Activated CD8-positive, alpha-beta memory T cell treated with anti-CD3 and anti-CD28 coated beads, Interleukin-2, amount 50 U/mL, for 1 hour (primary cell): ENCODE results near the gene ZNF581.

Experiments used
- DNase-seq: peaks from one replicate; pipeline ENCODE4 v3.0.0-alpha.2; 2020; ENCODE audit errors: extremely low read depth

The ZNF581 gene

DNA sequence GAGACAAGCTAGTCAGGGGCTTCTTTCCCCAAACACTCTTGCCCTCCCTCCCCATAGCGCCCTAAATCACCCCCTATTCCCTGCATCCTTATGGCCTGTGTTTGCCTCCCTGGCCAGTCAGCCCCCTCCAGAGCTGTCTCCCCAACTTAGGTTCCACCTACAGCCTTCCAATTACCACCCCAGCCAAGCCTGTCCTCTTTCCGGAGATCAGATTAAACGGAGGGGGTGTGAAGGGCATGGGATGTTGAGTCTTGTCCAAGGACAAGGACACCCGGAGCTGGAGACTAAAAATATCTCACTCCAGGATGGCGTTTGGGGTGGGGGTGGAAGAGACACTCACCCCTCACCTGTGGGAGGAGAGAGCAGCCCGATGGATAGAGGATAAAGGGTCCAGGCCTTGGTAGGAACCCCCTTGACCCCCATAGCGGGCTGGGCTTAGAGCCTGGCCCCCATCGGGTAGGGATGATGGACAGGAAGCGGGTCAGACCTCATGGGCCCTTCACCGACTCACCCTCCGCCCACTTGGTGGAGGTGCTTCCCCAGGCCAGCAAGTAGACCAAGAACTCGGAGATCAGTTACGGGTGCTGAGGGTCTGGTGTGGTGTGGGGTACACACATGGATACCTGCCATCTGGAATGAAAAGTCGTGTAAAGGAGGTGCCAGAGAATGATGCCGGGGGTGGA is 32.0 kb upstream of the ZNF581 start:
- DNase-seq, result no peak

DNA sequence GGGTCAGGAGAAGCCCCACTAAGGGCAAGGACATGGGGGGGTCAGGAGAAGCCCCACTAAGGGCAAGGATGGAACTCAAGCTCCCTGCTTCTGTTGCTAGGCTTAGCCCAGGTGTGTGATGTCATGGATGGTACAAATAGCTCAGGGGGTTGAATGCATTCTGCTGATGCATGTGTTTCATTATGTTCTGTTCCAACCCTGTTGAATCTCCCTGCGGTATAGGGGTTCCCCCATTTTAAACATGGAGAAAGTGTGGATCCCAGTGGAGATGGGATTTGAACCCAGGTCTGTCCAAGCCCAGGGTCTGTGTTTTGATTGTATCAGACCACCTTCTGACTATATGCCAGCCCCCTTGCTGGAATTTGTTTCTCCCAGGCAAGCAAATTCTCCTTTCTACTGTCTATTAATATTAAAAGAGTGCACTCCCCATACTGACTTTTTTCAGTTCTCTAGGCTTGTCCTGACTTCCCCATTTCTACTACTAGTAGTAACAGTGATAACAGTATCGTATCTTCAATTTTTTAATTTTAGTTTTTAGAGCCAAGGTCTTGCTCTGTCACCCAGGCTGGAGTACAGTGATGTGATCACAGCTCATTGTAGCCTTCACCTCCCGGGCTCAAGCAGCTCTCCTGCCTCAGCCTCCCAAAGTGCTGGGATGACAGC is 31.3 kb upstream of the ZNF581 start:
- DNase-seq, result no peak

DNA sequence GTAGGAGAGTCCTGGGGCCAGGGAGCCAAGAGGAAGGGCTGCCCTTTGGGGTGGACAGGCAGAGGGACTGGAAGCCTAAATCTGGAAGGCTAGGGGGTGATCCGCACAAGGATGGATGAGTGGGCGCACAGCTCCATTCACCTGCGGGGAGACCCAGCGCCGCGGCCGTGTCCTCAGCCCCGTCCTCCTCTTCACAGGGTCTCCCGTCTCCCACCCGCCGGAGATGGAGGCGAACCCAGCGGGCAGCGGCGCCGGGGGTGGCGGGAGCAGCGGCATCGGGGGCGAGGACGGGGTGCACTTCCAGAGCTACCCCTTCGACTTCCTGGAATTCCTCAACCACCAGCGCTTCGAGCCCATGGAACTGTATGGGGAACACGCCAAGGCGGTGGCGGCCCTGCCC is 30.1 kb upstream of the ZNF581 start:
- no peak for DNase-seq

DNA sequence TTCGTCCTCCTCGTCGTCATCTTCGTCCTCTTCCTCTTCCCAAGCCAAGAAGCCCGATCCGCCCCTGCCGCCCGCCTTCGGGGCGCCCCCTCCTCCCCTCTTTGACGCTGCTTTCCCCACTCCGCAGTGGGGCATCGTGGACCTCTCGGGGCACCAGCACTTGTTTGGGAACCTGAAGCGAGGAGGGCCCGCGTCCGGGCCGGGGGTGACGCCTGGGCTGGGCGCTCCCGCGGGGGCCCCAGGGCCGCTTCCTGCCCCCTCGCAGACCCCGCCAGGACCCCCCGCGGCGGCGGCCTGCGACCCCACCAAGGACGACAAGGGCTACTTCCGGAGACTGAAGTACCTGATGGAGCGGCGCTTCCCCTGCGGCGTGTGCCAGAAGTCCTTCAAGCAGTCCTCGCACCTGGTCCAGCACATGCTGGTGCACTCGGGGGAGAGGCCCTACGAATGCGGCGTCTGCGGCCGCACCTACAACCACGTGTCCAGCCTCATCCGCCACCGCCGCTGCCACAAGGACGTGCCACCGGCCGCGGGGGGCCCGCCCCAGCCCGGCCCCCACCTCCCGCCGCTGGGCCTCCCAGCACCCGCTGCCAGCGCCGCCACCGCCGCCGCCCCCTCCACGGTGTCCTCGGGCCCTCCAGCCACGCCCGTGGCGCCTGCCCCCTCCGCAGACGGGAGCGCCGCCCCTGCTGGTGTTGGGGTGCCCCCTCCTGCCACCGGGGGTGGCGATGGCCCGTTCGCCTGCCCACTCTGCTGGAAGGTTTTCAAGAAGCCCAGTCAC is 29.3 kb upstream of the ZNF581 start:
- no peak for DNase-seq

DNA sequence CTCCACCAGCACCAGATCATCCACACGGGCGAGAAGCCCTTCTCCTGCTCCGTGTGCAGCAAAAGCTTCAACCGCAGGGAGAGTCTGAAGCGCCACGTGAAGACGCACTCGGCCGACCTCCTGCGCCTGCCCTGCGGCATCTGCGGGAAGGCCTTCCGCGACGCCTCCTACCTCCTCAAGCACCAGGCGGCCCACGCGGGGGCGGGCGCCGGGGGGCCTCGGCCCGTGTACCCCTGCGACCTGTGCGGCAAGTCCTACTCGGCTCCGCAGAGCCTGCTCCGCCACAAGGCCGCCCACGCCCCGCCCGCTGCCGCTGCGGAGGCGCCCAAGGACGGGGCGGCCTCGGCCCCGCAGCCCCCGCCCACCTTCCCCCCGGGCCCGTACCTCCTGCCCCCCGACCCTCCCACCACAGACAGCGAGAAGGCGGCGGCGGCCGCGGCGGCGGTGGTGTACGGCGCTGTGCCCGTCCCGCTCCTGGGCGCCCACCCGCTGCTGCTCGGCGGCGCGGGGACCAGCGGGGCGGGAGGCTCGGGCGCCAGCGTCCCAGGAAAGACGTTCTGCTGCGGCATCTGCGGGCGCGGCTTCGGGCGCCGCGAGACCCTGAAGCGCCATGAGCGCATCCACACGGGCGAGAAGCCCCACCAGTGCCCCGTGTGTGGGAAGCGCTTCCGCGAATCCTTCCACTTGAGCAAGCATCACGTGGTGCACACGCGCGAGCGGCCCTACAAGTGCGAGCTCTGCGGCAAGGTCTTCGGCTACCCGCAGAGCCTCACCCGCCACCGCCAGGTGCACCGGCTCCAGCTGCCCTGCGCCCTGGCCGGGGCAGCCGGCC is 28.5 kb upstream of the ZNF581 start:
- no peak for DNase-seq

DNA sequence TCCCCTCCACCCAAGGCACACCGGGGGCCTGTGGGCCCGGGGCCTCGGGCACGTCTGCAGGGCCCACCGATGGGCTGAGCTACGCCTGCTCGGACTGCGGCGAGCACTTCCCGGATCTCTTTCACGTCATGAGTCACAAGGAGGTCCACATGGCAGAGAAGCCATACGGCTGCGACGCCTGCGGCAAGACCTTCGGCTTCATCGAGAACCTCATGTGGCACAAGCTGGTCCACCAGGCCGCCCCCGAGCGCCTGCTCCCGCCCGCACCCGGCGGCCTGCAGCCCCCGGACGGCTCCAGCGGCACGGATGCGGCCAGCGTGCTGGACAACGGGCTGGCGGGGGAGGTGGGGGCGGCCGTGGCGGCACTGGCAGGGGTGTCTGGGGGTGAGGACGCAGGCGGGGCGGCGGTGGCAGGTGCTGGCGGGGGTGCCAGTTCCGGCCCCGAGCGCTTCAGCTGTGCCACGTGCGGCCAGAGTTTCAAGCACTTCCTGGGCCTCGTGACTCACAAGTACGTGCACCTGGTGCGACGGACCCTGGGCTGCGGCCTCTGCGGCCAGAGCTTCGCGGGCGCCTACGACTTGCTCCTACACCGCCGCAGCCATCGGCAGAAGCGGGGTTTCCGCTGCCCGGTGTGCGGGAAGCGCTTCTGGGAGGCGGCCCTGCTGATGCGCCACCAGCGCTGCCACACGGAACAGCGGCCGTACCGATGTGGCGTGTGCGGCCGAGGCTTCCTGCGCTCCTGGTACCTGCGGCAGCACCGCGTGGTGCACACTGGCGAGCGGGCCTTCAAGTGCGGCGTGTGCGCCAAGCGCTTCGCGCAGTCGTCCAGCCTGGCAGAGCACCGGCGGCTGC is 27.7 kb upstream of the ZNF581 start:
- DNase-seq, result no peak

DNA sequence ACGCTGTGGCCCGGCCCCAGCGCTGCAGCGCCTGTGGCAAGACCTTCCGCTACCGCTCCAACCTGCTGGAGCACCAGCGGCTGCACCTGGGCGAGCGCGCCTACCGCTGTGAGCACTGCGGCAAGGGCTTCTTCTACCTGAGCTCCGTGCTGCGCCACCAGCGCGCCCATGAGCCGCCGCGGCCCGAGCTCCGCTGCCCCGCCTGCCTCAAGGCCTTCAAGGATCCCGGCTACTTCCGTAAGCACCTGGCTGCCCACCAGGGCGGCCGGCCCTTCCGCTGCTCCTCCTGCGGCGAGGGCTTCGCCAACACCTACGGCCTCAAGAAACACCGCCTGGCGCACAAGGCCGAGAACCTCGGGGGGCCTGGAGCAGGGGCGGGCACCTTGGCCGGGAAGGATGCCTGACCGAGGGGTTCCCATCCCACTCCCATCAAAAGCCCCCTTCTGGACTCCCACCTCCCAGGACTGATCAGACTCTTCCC is 27.0 kb upstream of the ZNF581 start:
- no peak for DNase-seq

DNA sequence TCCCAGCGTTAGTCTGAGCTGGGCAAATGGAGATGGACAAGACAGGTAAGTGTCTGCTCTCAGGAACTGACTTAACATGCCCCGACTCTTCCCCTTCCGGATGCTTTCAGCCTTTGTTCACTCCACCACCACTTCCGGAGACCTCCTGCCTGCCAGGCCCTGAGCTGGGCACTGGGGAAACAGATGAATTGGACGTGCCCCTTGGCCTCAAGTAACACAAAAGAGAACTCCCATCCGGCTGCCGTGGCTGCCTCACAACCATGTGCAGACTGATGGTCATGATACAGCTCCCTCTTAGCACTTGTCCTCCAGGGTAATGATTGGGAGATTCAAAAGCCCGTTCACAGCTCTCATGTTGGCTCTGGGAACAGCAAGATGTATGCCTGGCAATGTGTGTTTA is 26.0 kb upstream of the ZNF581 start:
- no peak for DNase-seq

DNA sequence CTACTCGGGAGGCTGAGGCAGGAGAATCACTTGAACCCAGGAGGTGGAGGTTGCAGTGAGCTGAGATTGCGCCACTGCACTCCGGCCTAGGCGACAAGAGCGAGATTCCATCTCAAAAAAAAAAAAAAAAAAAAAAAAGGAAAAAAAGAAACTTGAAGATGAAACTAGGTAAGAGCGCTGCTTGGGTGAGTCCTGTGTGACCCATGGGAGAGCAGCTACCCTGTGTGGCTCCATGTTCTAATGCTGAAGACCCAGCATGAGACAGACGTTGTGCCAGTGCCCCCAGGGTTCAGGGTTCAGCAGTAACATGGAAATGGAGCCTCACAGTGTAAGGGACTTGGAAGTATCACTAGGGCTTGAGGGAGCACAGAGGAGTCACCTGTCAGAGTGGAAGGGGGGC is 25.0 kb upstream of the ZNF581 start:
- DNase-seq, result no peak

DNA sequence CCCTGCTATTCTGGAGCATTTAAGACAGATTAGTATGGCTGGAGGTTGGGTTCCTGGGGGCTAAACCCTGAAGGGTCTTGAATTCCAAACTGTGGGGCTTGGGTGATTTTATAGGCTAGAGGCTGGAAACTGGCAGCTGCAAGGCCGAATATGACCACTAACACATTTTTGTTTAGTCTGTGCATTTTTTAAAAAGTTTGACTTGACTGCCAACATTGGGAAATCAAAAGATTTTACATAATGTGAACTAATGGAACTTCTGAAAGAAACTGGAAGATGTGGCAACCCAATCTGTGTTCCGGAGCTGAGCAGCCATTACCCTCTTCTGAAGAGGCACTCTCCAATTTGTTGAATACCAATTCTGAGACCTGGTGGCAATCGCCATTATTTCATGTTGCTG is 24.2 kb upstream of the ZNF581 start:
- no peak for DNase-seq

DNA sequence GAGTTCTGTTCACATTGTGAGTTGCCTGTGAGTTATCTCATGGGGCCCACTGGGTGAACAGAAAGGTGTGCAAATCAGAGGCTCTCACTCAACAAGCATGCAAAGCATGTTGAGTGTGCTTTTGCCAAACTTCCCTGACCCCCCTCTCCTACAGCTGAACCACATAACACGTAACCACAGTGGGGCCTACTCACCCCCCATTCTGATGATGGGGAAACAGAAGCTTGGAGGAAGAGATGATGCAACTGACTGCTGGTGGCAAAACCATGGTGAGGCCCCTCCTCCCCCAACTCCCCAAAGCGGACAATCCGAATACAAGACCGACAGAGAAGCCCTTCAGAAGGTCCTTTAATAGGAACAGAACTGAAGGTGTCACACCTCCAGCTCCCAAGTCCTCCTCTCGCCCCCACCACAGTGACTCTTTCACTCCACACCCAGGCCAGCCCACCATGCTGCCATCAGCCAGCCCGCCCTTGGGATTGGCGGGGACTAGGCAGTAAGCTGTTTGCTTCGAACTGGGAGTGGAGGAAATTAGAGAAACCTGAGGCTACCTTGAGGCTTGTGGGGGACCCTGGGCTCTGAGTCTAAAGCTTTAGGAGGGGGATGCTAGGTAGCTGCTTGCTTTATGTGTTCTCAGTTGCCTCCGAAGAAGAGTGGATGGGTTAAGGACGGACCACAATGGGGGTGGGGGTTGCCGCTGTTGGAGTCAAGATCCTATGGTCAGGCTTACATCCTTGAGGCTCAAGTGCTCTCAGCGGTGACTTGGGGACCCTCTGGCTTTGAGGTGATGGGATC is 22.8 kb upstream of the ZNF581 start:
- DNase-seq, result no peak

DNA sequence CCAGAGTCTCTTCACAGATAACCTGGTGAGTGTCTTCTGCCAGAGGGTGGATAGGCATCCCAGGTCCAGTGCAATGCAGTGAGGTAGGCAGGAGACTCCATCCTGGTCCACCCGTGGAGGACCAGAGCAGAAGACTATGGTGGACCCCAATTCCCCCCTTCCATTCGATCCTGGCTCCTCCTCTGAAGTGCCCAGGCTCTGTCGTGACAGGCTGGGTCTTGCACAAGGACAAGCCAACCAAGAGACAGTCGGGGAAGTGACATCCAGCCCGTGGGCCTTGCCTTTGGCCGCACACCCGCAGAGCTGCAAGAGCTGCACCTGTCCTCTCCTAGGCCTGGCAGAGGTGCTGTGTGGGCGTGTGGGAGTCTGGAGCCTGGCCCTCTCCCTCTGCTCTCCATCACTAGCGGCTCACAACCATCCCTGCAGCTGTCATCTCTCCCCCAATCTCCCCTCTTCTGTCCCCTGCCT is 22.2 kb upstream of the ZNF581 start:
- no peak for DNase-seq

DNA sequence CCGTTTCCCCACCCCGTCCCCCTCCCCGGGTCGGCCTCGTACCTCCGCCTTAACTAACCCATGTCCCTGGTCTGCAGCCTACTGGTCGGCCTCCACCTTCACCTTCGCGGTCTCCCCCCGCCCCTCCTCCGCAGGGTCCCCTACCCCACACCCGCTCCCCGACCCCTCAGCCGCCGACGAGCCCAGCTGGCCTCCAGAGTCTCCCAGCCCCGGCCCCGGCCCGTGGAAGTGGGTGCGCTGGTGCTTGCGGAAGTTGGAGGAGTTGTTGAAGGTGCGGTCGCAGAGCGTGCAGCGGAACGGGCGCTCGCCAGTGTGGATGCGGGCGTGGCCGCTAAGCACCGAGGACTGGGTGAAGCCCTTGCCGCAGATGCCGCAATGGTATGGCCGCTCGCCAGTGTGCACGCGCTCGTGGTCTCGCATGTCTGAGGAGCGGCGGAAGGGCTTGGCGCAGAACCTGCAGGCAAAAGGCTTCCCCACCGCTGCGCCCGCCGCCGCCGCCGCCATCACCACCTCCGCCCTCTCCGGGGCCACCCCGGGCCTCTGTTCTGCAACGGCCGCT is 21.7 kb upstream of the ZNF581 start:
- DNase-seq, result no peak

DNA sequence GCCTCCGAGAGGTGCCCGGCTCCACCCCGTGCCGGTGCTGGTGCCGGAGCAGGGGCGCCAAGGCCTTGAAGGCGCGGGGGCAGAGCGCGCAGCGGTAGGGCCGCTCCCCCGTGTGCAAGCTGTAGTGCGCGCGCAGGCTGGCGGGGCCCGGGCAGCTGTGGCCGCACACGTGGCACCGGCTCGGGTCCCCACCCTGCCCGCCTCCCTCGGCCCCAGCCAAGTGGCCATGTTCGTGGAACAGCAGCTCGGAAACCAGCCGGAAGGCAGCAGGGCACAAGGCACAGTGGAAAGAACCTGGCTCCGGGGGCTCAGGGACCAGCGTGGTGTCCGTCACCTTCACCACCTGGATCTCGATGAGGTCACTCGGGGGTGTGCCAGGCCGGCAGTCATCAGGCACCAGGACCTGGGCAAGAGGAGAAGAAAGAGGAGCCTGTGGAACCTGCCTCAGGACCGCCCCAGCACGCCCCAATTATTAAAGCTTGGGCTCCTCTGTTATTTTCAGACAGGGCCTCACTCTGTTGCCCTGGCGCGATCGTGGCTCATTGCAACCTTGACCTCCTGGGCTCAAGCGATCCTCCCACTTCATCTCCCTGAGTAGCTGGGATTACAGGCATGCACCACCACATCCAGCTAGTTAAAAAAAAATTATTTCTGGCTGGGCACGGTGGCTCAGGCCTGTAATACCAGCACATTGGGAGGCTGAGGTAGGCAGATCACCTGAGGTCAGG is 21.0 kb upstream of the ZNF581 start:
- no peak for DNase-seq

DNA sequence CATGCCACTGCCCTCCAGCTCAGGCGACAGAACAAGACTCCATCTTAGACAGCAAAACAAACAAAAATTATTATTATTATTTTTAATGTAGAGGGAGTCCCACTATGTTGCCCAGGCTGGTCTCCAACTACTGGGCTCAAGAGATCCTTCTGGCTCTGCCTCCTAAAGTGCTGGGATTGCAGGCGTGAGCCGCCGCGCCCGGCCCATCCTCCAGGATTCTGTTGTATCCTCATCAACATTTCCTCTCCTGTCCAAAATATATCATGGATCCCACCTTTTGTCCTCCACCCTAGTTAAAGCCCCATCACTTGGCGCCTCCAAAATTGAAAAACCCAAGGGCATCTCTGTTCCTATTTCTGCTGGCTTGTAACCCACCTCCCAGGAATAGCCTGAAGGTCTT is 20.3 kb upstream of the ZNF581 start:
- DNase-seq, result no peak

DNA sequence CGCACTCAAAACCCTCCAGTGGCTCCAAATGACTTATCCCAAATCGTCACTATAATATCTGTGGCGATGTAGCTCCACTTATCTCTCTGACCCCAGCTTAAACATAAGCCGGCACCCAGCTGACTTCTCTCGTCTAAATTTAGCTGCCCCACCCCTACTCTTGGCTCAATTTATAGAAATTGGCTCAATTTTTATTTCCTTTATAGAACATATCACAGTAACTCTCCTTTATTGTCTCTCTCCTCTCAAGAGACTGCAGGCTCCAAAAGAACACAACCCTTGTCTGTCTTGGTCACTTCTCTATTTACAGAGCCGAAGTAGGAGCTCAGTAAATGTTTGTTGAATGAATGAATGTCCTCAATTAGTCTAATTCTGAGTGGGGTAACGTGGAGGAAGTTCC is 19.9 kb upstream of the ZNF581 start:
- no peak for DNase-seq

DNA sequence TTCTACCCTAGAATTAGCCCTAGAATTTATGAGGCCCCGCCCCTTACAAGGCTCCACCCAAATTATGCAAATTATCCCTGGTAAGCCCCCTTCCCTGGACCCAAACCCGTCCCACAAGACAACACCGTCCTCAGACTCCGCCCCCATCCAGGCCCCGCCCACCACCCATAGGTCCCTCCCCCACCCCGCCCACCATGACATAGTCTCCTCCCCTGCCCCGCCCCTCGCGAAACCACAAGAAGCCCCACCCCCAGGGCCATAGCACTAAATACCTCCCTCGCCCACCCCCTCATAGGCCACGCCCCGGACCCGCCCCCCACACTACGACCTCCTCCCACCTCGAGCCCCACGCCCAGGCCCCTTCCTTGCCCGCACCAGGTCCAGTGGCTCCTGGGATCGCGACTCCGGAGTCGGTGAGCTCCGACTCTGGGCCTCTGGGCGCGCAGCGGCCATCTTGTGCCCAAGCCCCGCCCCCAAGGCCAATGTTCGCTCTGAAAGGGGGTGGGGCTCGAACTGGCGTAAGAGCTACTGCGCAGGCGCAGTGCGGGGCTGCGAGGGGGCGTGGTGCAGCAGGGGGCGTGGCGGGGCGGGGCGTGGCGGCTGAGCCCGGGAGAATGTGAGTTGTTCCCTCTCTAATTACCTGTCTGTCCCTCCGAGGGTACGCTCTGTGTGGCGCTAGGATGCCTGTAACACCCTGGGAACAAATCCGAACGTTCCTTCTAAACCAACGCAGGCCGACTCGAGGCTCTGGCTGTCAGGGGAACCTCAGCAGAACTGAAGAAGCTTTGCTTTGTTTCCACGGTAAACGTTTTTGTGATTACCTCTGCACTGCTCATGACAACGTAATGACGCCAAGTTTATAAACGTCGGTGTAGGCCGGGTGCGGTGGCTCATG is 19.1 kb upstream of the ZNF581 start, which contains the start of gene ZNF784:
Gene ZNF784, minus strand, starts transcription at position 458 of the 895 bp plus-strand sequence. Its CDS starts 5 bp downstream, at position 453.
- peak; percentile 91 for DNase-seq

DNA sequence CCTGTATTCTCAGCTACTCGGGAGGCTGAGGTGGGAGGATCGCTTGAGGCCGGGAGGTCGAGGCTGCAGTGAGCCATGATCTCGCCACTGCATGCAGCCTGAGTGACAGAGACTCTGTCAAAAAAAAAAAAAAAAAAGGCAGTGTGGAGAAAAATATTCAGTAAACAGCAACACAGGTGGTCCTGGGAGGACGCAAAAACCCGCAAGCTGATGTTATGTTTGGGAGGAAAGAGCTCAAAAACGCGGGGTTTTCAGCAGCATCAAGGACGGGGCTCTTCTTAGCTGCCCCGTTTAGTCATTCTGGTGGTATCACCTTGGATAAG is 18.5 kb upstream of the ZNF581 start:
- DNase-seq, result no peak
